GM19238 (cell line): Measurements from ENCODE around the gene GNG7.

Experiments
- DNase-seq: peaks from one replicate; pipeline ENCODE4 v3.0.0; 2011; ENCODE audit warnings: low spot score; ENCODE audit not compliant: insufficient read length

The GNG7 gene

GRCh38 chr19:2726904-2727639 is 24.6 kb upstream of the GNG7 start:
- no peak for DNase-seq

GRCh38 chr19:2726160-2726855 is 23.8 kb upstream of the GNG7 start:
- no peak for DNase-seq

- DNase-seq: no peak
Measured at GRCh38 chr19:2724148-2724557, 21.7 kb upstream of the GNG7 start.

- DNase-seq: no peak
Measured at GRCh38 chr19:2723747-2724146, 21.3 kb upstream of the GNG7 start.

GRCh38 chr19:2723345-2723715 is 20.8 kb upstream of the GNG7 start:
- no peak for DNase-seq

- no peak for DNase-seq
Measured at GRCh38 chr19:2722541-2723344, 20.2 kb upstream of the GNG7 start.

- DNase-seq: no peak
Measured at GRCh38 chr19:2721570-2722540, 19.4 kb upstream of the GNG7 start.

- DNase-seq: no peak
Measured at GRCh38 chr19:2720777-2721569, 18.5 kb upstream of the GNG7 start, which contains the start of gene DIRAS1. DIRAS1 (minus strand) TSS chr19:2721372; CDS start chr19:2717806, 3,566 bp downstream.

- DNase-seq: no peak
Measured at GRCh38 chr19:2719920-2720776, 17.7 kb upstream of the GNG7 start.

- no peak for DNase-seq
Measured at GRCh38 chr19:2719232-2719735, 16.8 kb upstream of the GNG7 start.

- no peak for DNase-seq
Measured at GRCh38 chr19:2717638-2718541, 15.4 kb upstream of the GNG7 start.

GRCh38 chr19:2716722-2717637 is 14.5 kb upstream of the GNG7 start:
- DNase-seq: no peak

- no peak for DNase-seq
Measured at GRCh38 chr19:2716275-2716650, 13.8 kb upstream of the GNG7 start.

- DNase-seq: no peak
Measured at GRCh38 chr19:2715470-2716274, 13.2 kb upstream of the GNG7 start.

- DNase-seq: no peak
Measured at GRCh38 chr19:2714531-2715269, 12.2 kb upstream of the GNG7 start.
